GM21515 (cell line): ENCODE measurements around the gene ABCA2.
A peak's percentile ranks its signal among the peaks of the same experiment; 100 is the strongest.
"Not testable (repeated sequence)": the region's sequence is repeated elsewhere in the genome, so short reads cannot be mapped to it uniquely, and the experiment has no call there.

Experiments used
- ATAC-seq: cut with Tn5 transposase; IDR thresholded peaks from one replicate; pipeline ENCODE4 v1.9.1; 2021; ENCODE audit not compliant: unreplicated experiment

The ABCA2 gene

GRCh38 chr9:137046088-137046787 lies 18.2 kb upstream of the ABCA2 start, which contains the start of gene NPDC1:
Gene NPDC1 (minus strand): TSS chr9:137046177. CDS start chr9:137045989, 188 bp downstream.
- no peak for ATAC-seq

GRCh38 chr9:137045294-137046087 lies 17.5 kb upstream of the ABCA2 start:
- ATAC-seq: no peak

- ATAC-seq: no peak
Measured at GRCh38 chr9:137044502-137045177, 16.6 kb upstream of the ABCA2 start.

GRCh38 chr9:137044037-137044436 lies 16.0 kb upstream of the ABCA2 start:
- ATAC-seq: no peak

GRCh38 chr9:137042751-137043727 lies 15.0 kb upstream of the ABCA2 start:
- ATAC-seq: no peak

GRCh38 chr9:137041124-137041523 lies 13.1 kb upstream of the ABCA2 start:
- no peak for ATAC-seq

GRCh38 chr9:137040568-137040967 lies 12.5 kb upstream of the ABCA2 start:
- ATAC-seq: no peak

- no peak for ATAC-seq
Measured at GRCh38 chr9:137039611-137040366, 11.8 kb upstream of the ABCA2 start.

GRCh38 chr9:137038916-137039315 lies 10.9 kb upstream of the ABCA2 start:
- no peak for ATAC-seq

- ATAC-seq: no peak
Measured at GRCh38 chr9:137037483-137037882, 9.4 kb upstream of the ABCA2 start.

GRCh38 chr9:137037035-137037434 lies 9.0 kb upstream of the ABCA2 start:
- ATAC-seq: no peak

GRCh38 chr9:137035937-137036336 lies 7.9 kb upstream of the ABCA2 start:
- no peak for ATAC-seq

GRCh38 chr9:137035507-137035834 lies 7.4 kb upstream of the ABCA2 start:
- ATAC-seq: no peak

GRCh38 chr9:137034709-137035506 lies 6.9 kb upstream of the ABCA2 start:
- ATAC-seq: peak; percentile 58

GRCh38 chr9:137034039-137034708 lies 6.1 kb upstream of the ABCA2 start:
- ATAC-seq: no peak

- not testable (repeated sequence) for ATAC-seq
Measured at GRCh38 chr9:137033481-137033880, 5.4 kb upstream of the ABCA2 start.

- ATAC-seq: no peak
Measured at GRCh38 chr9:137032858-137033257, 4.8 kb upstream of the ABCA2 start.

- no peak for ATAC-seq
Measured at GRCh38 chr9:137031904-137032640, 4.0 kb upstream of the ABCA2 start, which contains the start of gene FUT7. Gene FUT7 (minus strand): TSS chr9:137032088. CDS start chr9:137031991, 97 bp downstream.
